Mesodermal cell (in vitro differentiated cells): ENCODE measurements around the gene LHX1.

Source experiments
- H3K27ac ChIP-seq: 2 replicates; pipeline ENCODE4 v1.7.0; 2013; ENCODE audit warnings: mild to moderate bottlenecking, low read depth, low read length, moderate library complexity; ENCODE audit not compliant: severe bottlenecking
- H3K36me3 ChIP-seq: 2 replicates; pipeline ENCODE4 v1.7.1; 2013; ENCODE audit warnings: mild to moderate bottlenecking, low read length, moderate library complexity; ENCODE audit not compliant: control insufficient read depth, insufficient read depth
- H3K4me1 ChIP-seq: one replicate; pipeline ENCODE4 v1.7.1; 2013; ENCODE audit warnings: mild to moderate bottlenecking, low read length; ENCODE audit not compliant: insufficient read depth, control insufficient read depth, poor library complexity, severe bottlenecking
- H3K4me3 ChIP-seq: 2 replicates; pipeline ENCODE4 v1.7.0; 2013; ENCODE audit warnings: low read length, control low read depth, mild to moderate bottlenecking; ENCODE audit not compliant: insufficient read depth, poor library complexity, severe bottlenecking; ENCODE audit errors: extremely low read depth
- H3K9me3 ChIP-seq: 2 replicates; pipeline ENCODE4 v1.7.1; 2013; ENCODE audit warnings: mild to moderate bottlenecking, low read length, moderate library complexity; ENCODE audit not compliant: control insufficient read depth
- WGBS, 2 experiments: methylation state at CpG; one replicate each; pipeline ENCODE4 v1.1.5; 2013; ENCODE audit warnings: missing lambda C conversion rate in 2 of 2; ENCODE audit not compliant: insufficient coverage in 2 of 2; 5-methylcytosine and 5-hydroxymethylcytosine counted together

LHX1 gene

DNA sequence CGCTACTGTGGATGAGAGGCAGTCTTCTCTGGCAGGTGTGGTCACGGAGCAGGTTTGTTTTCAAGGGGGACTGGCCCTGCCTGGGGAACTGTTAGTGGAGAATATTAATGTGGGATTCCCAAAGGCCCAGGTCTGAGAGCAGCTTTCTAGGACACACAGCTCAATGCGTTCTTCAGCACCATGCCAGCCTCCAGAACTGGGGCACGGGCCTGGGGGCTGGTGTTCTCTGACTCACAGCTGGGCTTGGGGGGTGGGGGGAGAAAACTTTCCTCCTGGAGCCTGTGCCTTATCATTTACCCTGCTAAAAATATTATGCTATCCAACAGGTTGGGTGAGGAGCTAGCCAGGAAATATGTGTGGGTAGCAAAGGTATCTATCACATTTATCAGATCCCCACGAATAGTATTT is 13.5 kb upstream of the LHX1 start:
- Histone ChIP-seq H3K9me3 (no peaks in the 10 kb centered on the region), H3K27ac (no peak overlapping the region), H3K4me3 (no peak overlapping the region), H3K4me1 (peaks cover 70% of the 10 kb centered on the region), H3K36me3 (no peaks in the 10 kb centered on the region)
- 79 to 88% methylated on average over 3 to 4 of the region's 5 CpGs for WGBS, 2 experiments

DNA sequence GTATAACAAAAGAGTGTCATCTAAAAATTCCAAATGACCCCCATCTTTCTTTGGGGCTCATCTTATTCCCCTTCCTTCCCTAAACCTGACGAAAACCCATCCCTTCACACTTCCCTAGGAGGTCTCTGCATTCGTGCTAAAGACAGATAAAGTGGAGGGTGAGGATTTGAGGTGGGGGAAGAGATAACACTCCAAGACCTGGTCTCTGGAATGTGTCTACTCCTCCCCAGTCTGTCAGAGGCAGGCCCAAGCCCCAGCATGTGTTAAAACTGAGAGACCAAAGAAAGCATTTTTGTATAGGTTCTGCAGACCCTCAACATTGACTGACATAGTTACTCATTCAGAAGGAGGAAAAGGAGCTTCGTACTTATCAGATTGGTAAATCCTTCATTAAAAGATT is 11.0 kb upstream of the LHX1 start:
- H3K9me3 ChIP-seq, result no peaks in the 10 kb centered on the region
- peaks cover 55% of the 10 kb centered on the region for H3K4me1 ChIP-seq
- H3K36me3 ChIP-seq, result no peaks in the 10 kb centered on the region
- no peak overlapping the region for H3K4me3 ChIP-seq
- WGBS, 2 experiments, result no CpG with 5 or more reads among the region's 3 CpGs
- H3K27ac ChIP-seq, result no peak overlapping the region

DNA sequence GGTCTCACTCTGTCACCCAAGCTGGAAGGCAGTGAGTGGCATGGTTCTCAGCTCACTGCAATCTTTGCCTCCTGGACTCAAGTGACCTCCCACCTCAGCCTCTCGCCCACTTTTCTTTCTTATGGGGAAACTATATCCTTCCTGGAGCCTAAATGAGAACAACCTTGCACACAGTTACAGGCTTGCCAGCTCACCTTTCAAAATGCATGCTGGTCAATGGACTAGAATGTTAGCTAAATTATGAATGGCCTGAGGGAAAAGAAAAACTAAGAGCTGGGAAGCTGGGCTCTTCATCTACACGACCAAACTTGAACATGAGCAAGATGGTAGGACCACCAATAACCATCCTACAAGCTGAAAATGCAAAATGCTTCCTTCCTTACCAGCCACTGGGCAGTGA is 10.6 kb upstream of the LHX1 start:
- no peak overlapping the region for H3K4me3 ChIP-seq
- H3K36me3 ChIP-seq, result no peaks in the 10 kb centered on the region
- H3K9me3 ChIP-seq, result no peaks in the 10 kb centered on the region
- WGBS, 2 experiments, result 100% methylated on average over 1 of the region's 2 CpGs; no CpG with 5 or more reads in 1 of the 2 experiments
- H3K27ac ChIP-seq, result no peak overlapping the region
- H3K4me1 ChIP-seq, result peaks cover 50% of the 10 kb centered on the region

DNA sequence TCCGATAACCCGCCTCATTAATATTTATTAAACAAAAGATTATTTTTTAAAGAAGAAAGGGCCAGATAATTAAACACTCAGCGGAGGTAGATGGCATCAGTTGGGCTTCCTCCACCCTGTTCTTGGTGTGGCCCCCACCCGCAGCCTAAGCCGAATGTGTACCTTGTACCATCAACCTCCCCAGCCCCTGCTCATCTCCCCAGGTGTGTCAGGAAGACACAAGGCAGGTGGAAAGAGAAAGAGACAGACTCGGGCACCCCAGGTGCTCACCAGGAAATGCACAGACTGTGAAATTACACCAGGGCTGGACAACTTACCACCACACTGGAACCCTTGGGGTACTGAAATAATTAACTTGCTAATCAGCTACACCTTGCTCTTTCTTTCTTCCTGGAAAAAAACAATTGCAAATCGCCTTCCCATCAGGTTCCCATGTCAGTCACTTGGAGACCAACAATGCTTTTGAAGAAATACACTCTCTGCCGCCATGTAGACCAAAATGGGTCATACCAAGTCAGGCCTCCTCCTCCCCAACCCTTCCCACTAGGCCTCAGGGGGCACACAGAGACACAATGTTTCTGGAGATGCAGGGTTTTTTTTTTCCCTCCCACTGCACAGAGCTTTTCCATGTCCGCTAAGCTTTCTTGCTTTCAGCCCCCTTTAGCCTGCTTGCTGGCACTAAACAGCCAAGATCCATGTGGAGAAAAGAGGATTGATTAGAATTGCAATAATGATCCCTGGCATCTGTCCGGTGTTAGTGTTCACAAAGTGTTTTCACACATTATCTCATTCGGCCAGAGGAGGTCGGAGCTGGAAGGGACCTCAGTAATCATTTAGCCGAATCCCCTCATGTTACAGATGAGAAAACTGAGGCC is 8.6 kb upstream of the LHX1 start:
- Histone ChIP-seq H3K36me3 (no peaks in the 10 kb centered on the region), H3K27ac (no peak overlapping the region), H3K4me3 (no peak overlapping the region), H3K9me3 (no peaks in the 10 kb centered on the region), H3K4me1 (peaks cover 48% of the 10 kb centered on the region)
- 65 to 73% methylated on average over 6 of the region's 13 CpGs for WGBS, 2 experiments

DNA sequence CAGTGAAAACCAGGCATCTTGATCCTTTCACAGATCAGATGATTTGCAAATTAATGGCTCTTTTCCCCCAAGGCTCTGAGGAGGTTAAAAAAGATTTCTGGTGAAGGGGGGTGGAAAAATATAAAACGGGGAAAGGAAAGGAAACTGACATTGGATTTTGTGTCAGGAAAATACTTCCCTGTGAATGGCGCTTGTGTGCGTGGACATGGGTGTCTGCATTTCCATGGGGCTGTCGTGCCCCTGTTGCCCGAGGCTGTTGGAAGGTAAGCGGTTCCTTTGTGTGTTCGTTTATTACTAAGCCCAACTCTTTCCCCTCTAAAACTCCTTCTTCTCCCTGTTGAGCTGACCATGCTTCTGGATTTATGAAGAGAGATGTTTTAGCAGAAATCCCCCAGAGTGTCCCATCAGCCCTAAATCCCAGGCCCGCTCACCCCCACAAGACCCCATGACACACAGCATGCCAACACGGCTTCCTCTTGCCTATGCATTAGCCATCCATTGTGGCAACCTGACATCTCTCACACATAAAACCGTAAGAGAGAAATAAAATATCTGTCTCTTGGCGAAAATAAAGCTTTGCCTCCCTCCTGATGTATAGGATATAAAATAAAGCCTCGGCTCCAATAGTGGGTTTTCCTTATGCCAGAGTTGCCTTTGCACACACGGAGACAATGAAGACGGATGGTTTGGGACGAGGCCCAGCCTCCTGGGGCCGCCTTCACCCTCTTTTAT is 7.3 kb upstream of the LHX1 start:
- 57 to 78% methylated on average over 5 to 8 of the region's 16 CpGs for WGBS, 2 experiments
- no peaks in the 10 kb centered on the region for H3K36me3 ChIP-seq
- no peaks in the 10 kb centered on the region for H3K9me3 ChIP-seq
- no peak overlapping the region for H3K27ac ChIP-seq
- H3K4me3 ChIP-seq, result no peak overlapping the region
- H3K4me1 ChIP-seq, result peaks cover 50% of the 10 kb centered on the region

DNA sequence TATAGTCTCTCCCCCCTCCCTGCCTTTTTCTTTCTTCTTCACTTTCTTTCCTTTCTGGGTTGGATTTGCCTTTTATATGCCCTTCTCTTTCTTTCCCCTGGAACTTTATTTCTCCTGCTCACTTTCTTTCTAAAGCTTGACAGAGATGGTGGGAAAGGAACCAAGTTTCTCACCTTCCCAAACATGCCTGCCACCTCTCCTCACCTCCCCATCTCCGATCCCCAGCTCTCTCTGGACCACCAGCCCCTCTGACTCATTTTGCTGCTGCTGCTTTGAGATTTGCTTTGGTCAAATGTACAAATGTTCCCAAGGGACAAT is 6.7 kb upstream of the LHX1 start:
- H3K9me3 ChIP-seq, result no peaks in the 10 kb centered on the region
- H3K27ac ChIP-seq, result no peak overlapping the region
- H3K4me1 ChIP-seq, result peaks cover 54% of the 10 kb centered on the region
- no peaks in the 10 kb centered on the region for H3K36me3 ChIP-seq
- no CpG with 5 or more reads among the region's 1 CpG for WGBS, 2 experiments
- no peak overlapping the region for H3K4me3 ChIP-seq

DNA sequence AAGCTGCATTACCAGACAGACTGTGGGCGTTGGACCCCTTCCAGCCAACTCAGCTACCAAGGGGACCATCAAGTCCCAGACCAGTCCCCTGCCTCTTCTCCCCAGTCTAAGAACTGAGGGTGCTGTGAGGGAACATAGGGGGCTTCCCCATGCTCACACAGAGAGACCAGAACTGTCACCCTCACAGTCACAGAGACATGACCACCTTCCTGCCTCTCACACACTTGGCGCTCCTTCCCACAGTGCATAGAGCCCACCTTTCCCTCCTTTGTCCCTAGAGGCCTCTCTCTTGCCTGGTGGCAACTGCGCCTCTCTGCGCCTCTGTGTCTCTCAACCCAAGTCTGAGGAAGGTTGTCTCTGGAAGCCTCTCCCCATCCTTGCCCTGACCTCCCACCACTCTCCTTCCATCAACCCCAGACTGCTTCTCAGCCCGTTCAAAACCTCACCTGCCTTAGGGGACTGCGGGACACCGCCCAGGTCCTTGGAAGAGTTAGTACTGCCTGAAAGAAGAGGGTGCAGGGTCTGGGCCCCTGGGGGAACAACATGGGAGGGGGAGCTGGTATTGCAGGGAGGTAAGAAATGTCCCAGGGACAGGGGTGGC is 6.1 kb upstream of the LHX1 start:
- H3K4me1 ChIP-seq, result peaks cover 58% of the 10 kb centered on the region
- WGBS, 2 experiments, result 61 to 76% methylated on average over 4 to 6 of the region's 7 CpGs
- H3K9me3 ChIP-seq, result no peaks in the 10 kb centered on the region
- H3K36me3 ChIP-seq, result no peaks in the 10 kb centered on the region
- H3K4me3 ChIP-seq, result no peak overlapping the region
- H3K27ac ChIP-seq, result no peak overlapping the region

DNA sequence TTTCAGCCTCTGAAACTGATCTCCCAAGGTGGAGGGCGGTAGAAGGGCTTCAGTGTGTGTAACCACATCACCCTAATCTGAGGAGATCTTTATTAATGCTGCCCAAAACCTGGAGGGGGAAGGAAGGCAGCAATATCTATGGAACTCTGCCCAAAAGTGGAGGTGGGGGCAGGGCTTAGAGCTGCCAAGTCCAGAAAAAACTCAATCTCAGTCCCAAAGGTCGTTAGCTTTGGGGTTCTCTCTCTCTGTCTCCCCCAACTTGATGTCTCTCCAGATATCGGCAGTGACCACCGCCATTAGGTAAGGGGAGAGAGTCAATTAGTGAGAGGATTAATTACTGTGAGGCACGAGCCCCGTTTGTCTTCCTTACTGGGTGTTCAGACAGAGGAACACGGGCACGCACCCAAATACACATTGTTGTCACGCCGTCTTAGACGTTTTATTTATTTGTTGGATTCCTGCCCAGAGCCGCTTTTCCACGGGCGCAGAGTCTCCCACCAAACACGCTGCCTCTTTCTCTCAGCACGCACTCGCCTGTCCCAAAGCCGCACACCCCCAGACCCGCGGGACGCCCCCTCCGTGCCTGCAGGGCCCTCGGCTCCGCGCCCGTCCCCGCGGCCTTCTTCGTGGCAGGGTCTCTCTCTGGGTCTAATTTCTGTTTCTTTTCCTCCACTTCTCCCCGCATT is 5.4 kb upstream of the LHX1 start:
- Histone ChIP-seq H3K4me1 (peaks cover 51% of the 10 kb centered on the region), H3K36me3 (no peaks in the 10 kb centered on the region), H3K9me3 (no peaks in the 10 kb centered on the region), H3K4me3 (no peak overlapping the region), H3K27ac (no peak overlapping the region)
- 34 to 35% methylated on average over 27 to 28 of the region's 30 CpGs for WGBS, 2 experiments

DNA sequence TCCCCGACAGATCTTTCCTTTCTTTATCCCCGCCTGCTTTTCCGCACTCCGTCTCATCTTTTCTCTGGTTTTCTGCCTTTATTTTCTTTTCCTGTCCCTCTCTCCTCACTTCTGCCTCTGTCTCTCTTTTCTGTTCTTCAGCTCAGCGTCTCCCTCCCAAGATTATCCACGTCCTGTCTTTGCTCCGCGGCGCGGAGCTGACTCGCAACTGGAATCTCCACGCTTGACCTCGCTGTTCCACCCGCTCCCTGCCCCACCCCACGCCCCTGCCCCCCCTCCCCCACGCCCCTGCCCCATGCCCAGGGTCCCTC is 4.9 kb upstream of the LHX1 start:
- H3K27ac ChIP-seq, result no peak overlapping the region
- H3K9me3 ChIP-seq, result no peaks in the 10 kb centered on the region
- H3K4me1 ChIP-seq, result peaks cover 48% of the 10 kb centered on the region
- 3 to 19% methylated on average over 9 to 10 of the region's 16 CpGs for WGBS, 2 experiments
- H3K4me3 ChIP-seq, result no peak overlapping the region
- no peaks in the 10 kb centered on the region for H3K36me3 ChIP-seq

DNA sequence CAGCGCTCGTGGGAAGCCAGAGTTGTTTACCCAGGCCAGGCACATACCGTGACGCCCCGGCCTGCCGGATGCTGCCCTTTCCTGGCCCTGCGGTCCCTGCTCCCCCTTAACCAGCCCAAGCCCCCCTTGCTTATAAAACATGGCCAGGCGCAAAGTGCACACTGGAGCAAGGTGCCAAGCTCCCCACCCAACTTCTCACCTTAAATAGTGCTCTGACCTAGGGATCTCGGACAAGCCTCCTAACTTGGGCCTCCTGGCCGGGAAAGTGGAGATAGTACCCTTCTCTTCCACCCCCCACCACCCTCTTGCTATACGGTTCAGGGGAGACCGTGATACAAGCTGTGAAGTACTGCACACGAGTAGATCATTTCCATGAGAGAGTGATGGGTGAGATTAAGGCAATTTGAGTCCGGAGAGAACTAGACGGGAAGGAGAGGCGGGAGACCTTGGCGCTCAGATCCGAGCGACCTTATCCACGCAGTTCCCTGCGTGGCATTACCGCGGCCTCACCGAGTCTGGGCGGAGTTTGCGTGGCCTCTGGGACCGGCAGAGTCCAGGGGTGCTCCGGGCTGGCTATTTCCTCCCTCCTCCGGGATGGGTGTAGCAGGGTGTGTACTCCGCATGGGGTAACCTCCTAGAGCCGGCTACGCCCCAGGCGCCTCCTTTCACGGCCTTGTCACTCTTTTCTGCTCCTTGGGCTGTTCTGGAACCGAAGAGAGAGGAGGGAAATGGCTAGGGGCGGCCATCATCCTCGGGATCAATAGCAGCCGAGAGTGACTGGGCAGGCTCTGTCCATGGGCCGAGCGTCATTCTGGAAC is 4.4 kb upstream of the LHX1 start:
- no peak overlapping the region for H3K27ac ChIP-seq
- WGBS, 2 experiments, result 16 to 19% methylated on average over 21 to 27 of the region's 40 CpGs
- no peaks in the 10 kb centered on the region for H3K36me3 ChIP-seq
- H3K4me1 ChIP-seq, result peaks cover 48% of the 10 kb centered on the region
- no peaks in the 10 kb centered on the region for H3K9me3 ChIP-seq
- no peak overlapping the region for H3K4me3 ChIP-seq
